Stimulated activated CD8-positive, alpha-beta memory T cell treated with anti-CD3 and anti-CD28 coated beads, Interleukin-4, amount 100 ng/mL, for 48 hours (primary cell): ENCODE measurements around the gene UBXN11.

ENCODE experiments used
- DNase-seq: peaks from one replicate; pipeline ENCODE4 v3.0.0-alpha.2; 2020

The UBXN11 gene

GRCh38 chr1:26306290-26307229 is at the start of gene UBXN11:
TSS of gene UBXN11 (minus strand) at chr1:26306636. CDS start at chr1:26302883, 3,753 bp downstream.
- peak; percentile 94 for DNase-seq

GRCh38 chr1:26356106-26356505 is 49.7 kb upstream of the UBXN11 start:
- DNase-seq: no peak

- no peak for DNase-seq
Observed at GRCh38 chr1:26354972-26355371, 48.5 kb upstream of the UBXN11 start.

- no peak for DNase-seq
Observed at GRCh38 chr1:26353976-26354820, 47.8 kb upstream of the UBXN11 start, which contains the start of gene CRYBG2. TSS of gene CRYBG2 (minus strand) at chr1:26354130. CDS start at chr1:26346657, 7,473 bp downstream.

GRCh38 chr1:26353210-26353859 is 46.9 kb upstream of the UBXN11 start:
- no peak for DNase-seq

- DNase-seq: no peak
Observed at GRCh38 chr1:26352338-26352679, 45.9 kb upstream of the UBXN11 start.

- no peak for DNase-seq
Observed at GRCh38 chr1:26351590-26352337, 45.3 kb upstream of the UBXN11 start.

- DNase-seq: no peak
Observed at GRCh38 chr1:26350701-26351589, 44.5 kb upstream of the UBXN11 start.

GRCh38 chr1:26350343-26350700 is 43.9 kb upstream of the UBXN11 start:
- DNase-seq: no peak

GRCh38 chr1:26349877-26350244 is 43.4 kb upstream of the UBXN11 start:
- DNase-seq: no peak

GRCh38 chr1:26349188-26349876 is 42.9 kb upstream of the UBXN11 start:
- no peak for DNase-seq

- DNase-seq: no peak
Observed at GRCh38 chr1:26346274-26347033, 40.0 kb upstream of the UBXN11 start.

GRCh38 chr1:26345718-26346117 is 39.3 kb upstream of the UBXN11 start:
- no peak for DNase-seq

- DNase-seq: no peak
Observed at GRCh38 chr1:26344147-26344920, 37.9 kb upstream of the UBXN11 start.

- no peak for DNase-seq
Observed at GRCh38 chr1:26340047-26340481, 33.6 kb upstream of the UBXN11 start.

GRCh38 chr1:26338670-26339069 is 32.2 kb upstream of the UBXN11 start:
- DNase-seq: no peak

- DNase-seq: no peak
Observed at GRCh38 chr1:26337625-26338024, 31.2 kb upstream of the UBXN11 start.

- DNase-seq: no peak
Observed at GRCh38 chr1:26337206-26337535, 30.7 kb upstream of the UBXN11 start.

GRCh38 chr1:26336477-26337205 is 30.2 kb upstream of the UBXN11 start:
- DNase-seq: peak; percentile 90
